ENCODE results near the gene CELA2B. TPM values are rescaled to one million over a fixed set of nuclear protein-coding genes. Genes with fewer than 3 reads are reported as not detected.

CELA2B gene
- total RNA-seq, 3 donors from 2014 or later (not counting 1 experiment from before 2014, with no cell fraction given): not detected

DNA sequence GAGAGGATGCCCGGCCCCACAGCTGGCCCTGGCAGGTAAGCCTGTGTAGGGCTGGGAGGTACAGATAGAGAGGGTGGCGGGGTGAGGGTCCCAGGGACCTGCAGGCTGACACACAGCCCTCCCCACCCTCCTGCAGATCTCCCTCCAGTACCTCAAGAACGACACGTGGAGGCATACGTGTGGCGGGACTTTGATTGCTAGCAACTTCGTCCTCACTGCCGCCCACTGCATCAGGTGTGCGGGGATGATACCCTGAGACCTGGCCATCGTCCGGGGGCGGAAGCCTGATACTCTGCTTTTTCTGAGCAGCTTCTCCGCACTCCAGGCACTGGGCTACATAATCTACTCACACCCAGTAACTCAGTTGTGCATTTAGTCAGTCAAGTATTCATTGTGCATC lies 35.5 kb upstream of the CELA2B start:
- DNase-seq (no peak), ATAC-seq (no peak)
- no peaks in the 10 kb centered on the region for H3K27me3 ChIP-seq (ENCODE audit: control insufficient read depth, insufficient read depth, low read length)
- intact Hi-C loops (cut with micrococcal nuclease): no loop called here
- H3K36me3 ChIP-seq (ENCODE audit: control insufficient read depth, insufficient read depth, low read length): no peaks in the 10 kb centered on the region
- Mint-ChIP-seq H3K36me3 (no peaks in the 10 kb centered on the region), H3K9me3 (no peaks in the 10 kb centered on the region), H3K4me1 (peaks cover 11 to 18% of the 10 kb centered on the region in 2 donors), H3K27me3 (ENCODE audit: low read depth in 2 of 2) (peaks cover 7 to 11% of the 10 kb centered on the region in 2 donors), H3K4me3 (no peak overlapping the region), H3K27ac (no peak overlapping the region)
- H3K9me3 ChIP-seq (ENCODE audit: control insufficient read depth, insufficient read depth, low read length): no peaks in the 10 kb centered on the region
- H3K4me3 ChIP-seq (ENCODE audit: low read length): no peak overlapping the region
- WGBS (ENCODE audit: insufficient coverage): 92% methylated on average over 13 of the region's 13 CpGs
- H3K27ac ChIP-seq (ENCODE audit: low read length): no peak overlapping the region
- TF ChIP-seq, protein P1, sequence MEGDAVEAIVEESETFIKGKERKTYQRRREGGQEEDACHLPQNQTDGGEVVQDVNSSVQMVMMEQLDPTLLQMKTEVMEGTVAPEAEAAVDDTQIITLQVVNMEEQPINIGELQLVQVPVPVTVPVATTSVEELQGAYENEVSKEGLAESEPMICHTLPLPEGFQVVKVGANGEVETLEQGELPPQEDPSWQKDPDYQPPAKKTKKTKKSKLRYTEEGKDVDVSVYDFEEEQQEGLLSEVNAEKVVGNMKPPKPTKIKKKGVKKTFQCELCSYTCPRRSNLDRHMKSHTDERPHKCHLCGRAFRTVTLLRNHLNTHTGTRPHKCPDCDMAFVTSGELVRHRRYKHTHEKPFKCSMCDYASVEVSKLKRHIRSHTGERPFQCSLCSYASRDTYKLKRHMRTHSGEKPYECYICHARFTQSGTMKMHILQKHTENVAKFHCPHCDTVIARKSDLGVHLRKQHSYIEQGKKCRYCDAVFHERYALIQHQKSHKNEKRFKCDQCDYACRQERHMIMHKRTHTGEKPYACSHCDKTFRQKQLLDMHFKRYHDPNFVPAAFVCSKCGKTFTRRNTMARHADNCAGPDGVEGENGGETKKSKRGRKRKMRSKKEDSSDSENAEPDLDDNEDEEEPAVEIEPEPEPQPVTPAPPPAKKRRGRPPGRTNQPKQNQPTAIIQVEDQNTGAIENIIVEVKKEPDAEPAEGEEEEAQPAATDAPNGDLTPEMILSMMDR (IDR thresholded peaks at IDR 0.05): no peak
- H3K4me1 ChIP-seq (ENCODE audit: control insufficient read depth, insufficient read depth, low read length): peaks cover 10% of the 10 kb centered on the region

DNA sequence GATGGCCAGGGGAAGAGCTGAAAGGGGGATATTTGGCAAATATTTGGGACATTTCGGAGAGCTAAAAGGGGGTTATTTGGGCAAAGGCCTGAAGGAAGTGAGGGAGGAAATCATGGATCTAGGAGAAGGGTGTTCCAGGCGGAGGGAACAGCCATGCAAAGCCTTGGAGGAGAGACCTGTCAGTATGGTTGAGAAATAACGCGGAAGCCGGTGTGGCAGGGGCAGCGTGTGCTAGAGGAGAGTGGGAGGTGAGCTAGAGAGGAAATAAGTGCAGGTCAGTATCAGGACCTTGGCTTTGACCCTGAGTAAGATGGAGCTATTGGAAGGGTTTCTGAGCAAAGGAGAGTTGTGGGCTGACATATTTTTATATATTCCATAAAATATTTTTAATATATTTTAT lies 34.7 kb upstream of the CELA2B start:
- Mint-ChIP-seq H3K4me1 (peaks cover 13 to 21% of the 10 kb centered on the region in 2 donors), H3K27ac (peak overlapping the region in 1 of 2 donors; percentile 40), H3K9me3 (no peaks in the 10 kb centered on the region), H3K27me3 (ENCODE audit: low read depth in 2 of 2) (peaks cover 10 to 18% of the 10 kb centered on the region in 2 donors), H3K4me3 (no peak overlapping the region), H3K36me3 (no peaks in the 10 kb centered on the region)
- ATAC-seq (no peak), DNase-seq (no peak)
- Histone ChIP-seq H3K4me1 (ENCODE audit: control insufficient read depth, insufficient read depth, low read length) (peaks cover 13% of the 10 kb centered on the region), H3K36me3 (ENCODE audit: control insufficient read depth, insufficient read depth, low read length) (no peaks in the 10 kb centered on the region), H3K27ac (ENCODE audit: low read length) (no peak overlapping the region), H3K4me3 (ENCODE audit: low read length) (no peak overlapping the region), H3K9me3 (ENCODE audit: control insufficient read depth, insufficient read depth, low read length) (no peaks in the 10 kb centered on the region), H3K27me3 (ENCODE audit: control insufficient read depth, insufficient read depth, low read length) (peaks cover 3% of the 10 kb centered on the region)
- intact Hi-C loops (cut with micrococcal nuclease): no loop called here
- 92% methylated on average over 6 of the region's 6 CpGs for WGBS (ENCODE audit: insufficient coverage)
- TF ChIP-seq, protein P1 (IDR thresholded peaks at IDR 0.05): no peak

DNA sequence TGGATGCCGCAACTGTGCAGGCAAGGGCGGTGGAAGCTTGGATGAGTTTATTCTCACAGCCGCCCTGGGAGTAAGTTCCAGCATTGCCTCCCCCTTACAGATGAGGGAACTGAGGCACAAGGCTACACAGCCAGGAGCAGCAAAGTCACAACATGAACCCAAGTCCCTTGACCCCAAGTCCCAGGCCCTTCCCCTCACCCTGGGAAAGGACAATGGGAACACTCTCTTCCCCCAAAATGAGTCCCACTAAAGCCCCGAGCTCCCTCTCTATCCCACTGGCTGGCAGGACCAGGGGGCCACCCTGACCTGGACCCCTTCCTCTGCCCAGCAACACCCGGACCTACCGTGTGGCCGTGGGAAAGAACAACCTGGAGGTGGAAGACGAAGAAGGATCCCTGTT lies 33.8 kb upstream of the CELA2B start:
- Mint-ChIP-seq H3K4me3 (no peak overlapping the region), H3K27ac (no peak overlapping the region), H3K36me3 (no peaks in the 10 kb centered on the region), H3K27me3 (ENCODE audit: low read depth in 2 of 2) (peaks cover 10 to 22% of the 10 kb centered on the region in 2 donors), H3K4me1 (peaks cover 13 to 14% of the 10 kb centered on the region in 2 donors), H3K9me3 (no peaks in the 10 kb centered on the region)
- peaks cover 15% of the 10 kb centered on the region for H3K4me1 ChIP-seq (ENCODE audit: control insufficient read depth, insufficient read depth, low read length)
- ATAC-seq (no peak), DNase-seq (no peak)
- H3K4me3 ChIP-seq (ENCODE audit: low read length): no peak overlapping the region
- peaks cover 10% of the 10 kb centered on the region for H3K27me3 ChIP-seq (ENCODE audit: control insufficient read depth, insufficient read depth, low read length)
- H3K27ac ChIP-seq (ENCODE audit: low read length): no peak overlapping the region
- WGBS (ENCODE audit: insufficient coverage): 95% methylated on average over 8 of the region's 8 CpGs
- intact Hi-C loops (cut with micrococcal nuclease): no loop called here
- no peaks in the 10 kb centered on the region for H3K36me3 ChIP-seq (ENCODE audit: control insufficient read depth, insufficient read depth, low read length)
- TF ChIP-seq, protein P1 (IDR thresholded peaks at IDR 0.05): no peak
- no peaks in the 10 kb centered on the region for H3K9me3 ChIP-seq (ENCODE audit: control insufficient read depth, insufficient read depth, low read length)

DNA sequence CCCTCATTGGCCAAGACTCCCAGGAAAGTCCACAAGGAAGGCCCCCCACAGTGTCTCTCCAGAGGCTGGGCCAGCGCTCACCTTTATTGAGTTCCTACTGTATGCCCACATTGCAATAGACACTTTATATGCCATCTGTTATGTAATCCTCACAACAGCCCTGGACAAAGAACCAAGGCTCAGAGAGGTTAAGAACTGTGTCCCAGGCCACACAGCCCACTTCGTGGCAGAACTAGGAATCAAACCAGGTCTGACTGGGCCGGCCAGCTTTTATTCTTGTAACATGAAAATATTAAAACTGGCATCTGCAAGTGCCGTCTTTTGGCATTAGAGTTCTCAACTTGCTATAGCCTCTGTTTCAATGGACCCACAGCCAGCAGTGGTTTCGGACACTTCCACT lies 33.1 kb upstream of the CELA2B start:
- Histone ChIP-seq H3K9me3 (ENCODE audit: control insufficient read depth, insufficient read depth, low read length) (no peaks in the 10 kb centered on the region), H3K4me3 (ENCODE audit: low read length) (no peak overlapping the region), H3K4me1 (ENCODE audit: control insufficient read depth, insufficient read depth, low read length) (peaks cover 15% of the 10 kb centered on the region), H3K36me3 (ENCODE audit: control insufficient read depth, insufficient read depth, low read length) (no peaks in the 10 kb centered on the region), H3K27ac (ENCODE audit: low read length) (no peak overlapping the region), H3K27me3 (ENCODE audit: control insufficient read depth, insufficient read depth, low read length) (peaks cover 10% of the 10 kb centered on the region)
- peaks cover 13 to 14% of the 10 kb centered on the region in 2 donors for H3K4me1 Mint-ChIP-seq
- no peaks in the 10 kb centered on the region for H3K9me3 Mint-ChIP-seq
- no peak overlapping the region for H3K27ac Mint-ChIP-seq
- peaks cover 10 to 29% of the 10 kb centered on the region in 2 donors for H3K27me3 Mint-ChIP-seq (ENCODE audit: low read depth in 2 of 2)
- no peak overlapping the region for H3K4me3 Mint-ChIP-seq
- no peak for ATAC-seq
- H3K36me3 Mint-ChIP-seq: no peaks in the 10 kb centered on the region
- DNase-seq: no peak
- intact Hi-C loops (cut with micrococcal nuclease): no loop called here
- 93% methylated on average over 5 of the region's 5 CpGs for WGBS (ENCODE audit: insufficient coverage)
- TF ChIP-seq, protein P1 (IDR thresholded peaks at IDR 0.05): no peak

Measured in natural killer cell (primary cell).